RPMI8226 (cell line): ENCODE data around the gene MRPL12.

Experiments
- DNase-seq: peaks from one replicate; pipeline ENCODE4 v3.0.0-alpha.2; 2015

The MRPL12 gene

DNA sequence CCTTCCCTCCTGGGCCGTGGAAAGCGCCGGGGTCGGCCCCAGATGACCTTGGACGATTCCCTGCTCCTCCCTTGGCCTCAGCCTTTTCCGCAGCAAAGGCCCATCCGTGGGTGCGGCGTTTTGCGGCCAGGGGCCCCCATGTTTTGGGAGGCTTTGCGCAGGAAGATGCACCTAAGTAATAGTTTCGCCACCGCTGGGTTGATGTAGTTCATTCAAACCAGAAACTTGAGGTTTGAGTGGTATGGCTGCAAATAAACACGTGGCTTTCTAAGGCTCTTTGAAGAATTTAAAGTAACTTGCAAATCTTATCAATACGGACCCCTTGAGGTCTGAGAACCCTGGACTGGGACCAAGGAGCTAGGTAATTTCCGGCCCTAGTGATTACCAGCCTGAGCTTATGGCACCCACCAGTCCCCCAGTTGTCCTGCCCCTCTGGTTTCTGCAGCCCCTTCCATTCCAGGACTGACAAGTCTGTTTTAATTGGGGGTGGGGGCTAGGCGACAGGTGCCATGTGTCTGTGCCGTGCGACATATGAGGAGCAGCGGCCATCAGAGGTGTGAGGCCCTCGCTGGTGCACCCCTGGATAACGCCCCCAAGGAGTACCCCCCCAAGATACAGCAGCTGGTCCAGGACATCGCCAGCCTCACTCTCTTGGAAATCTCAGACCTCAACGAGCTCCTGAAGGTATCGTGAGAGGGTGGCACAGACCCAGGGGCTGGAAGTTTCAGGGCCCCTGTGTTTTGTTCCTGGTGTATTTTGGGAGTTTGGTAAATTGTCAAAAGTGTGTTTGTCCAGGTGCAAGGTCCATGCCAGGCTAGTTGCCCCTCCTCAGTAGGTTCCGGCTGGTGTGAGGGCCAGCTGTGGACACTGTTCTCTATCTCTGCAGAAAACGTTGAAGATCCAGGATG is 834 bp downstream of the MRPL12 start:
- no peak for DNase-seq

DNA sequence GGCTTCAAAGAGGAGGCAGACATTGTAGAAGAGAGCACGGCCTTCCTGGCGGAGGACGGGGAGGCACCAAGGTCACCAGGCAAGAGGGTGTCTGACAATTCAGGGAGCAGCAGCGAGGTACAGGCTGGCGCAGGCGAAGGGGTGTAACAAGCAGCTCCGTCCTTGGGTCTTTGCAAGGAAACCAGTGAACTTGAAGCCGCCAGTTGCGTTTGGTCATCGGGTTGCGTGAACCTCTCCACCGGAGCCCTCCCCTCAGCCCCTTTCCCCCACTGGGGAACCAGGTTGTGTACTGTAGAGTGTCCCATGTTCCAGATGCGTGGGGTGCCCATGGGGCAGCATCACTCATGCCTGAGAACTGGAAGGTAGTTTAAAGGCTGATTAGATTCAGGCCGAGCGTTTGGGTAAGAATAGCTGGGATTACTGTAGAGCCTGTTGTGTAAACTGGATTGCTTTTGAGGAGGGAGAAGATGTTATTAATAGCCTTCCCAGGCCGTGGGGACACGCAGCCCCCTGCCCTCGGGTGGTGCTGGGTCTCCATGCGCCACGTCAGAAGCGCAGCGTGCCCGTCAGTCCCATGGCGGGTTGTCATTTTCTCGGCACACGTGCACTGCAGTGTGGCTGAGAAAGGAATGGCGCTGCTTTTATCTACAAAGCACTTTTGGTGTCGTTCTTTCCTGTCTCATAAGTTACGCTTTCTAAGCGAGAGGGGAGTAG is 2.5 kb downstream of the MRPL12 start:
- no peak for DNase-seq

DNA sequence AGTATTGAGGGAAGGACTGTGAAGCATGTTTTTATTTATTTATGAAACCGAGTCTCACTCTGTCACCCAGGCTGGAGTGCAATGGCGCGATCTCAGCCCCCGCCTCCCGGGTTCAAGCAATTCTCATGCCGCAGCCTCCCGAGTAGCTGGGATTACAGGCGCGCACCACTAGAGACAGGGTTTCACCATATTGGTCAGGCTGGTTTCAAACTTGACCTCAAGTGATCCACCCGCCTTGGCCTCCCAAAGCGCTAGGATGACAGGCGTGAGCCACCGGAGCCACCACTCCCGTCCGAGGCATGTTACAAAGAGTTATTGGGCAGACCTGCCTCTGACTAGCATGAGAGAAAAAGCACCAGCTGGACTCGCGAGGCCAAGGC is 3.1 kb downstream of the MRPL12 start:
- DNase-seq, result no peak

DNA sequence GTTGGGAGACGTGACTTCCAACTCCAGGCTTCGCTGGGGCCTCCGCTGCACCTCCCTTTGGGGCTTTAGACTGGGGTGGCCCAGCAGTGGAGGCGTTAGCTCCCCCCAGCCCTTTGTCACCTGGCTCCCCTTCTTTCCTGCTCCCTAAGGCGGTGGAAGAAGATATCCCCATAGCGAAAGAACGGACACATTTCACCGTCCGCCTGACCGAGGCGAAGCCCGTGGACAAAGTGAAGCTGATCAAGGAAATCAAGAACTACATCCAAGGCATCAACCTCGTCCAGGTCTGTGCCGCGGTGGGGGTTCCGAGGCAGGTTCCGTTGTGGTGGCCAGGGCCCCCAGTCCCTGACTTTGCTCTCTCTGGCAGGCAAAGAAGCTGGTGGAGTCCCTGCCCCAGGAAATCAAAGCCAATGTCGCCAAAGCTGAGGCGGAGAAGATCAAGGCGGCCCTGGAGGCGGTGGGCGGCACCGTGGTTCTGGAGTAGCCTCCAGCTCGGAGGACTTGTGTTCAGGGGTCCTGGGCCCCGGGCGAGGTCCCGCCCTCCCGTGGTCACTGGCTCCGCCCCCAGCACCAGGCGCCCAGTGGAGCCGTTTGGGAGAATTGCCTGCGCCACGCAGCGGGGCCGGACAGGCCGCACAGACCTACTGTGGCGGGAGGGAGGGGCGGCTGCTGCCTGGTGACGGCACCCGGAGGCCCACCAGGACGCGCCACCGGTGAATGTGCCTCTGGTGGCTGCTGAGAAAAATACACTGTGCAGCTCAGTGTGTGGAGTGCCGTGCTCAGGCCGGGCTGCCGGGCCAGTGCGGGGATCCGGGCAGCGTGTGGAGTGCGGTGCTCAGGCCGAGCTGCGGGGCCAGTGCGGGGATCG is 3.8 kb downstream of the MRPL12 start:
- no peak for DNase-seq

DNA sequence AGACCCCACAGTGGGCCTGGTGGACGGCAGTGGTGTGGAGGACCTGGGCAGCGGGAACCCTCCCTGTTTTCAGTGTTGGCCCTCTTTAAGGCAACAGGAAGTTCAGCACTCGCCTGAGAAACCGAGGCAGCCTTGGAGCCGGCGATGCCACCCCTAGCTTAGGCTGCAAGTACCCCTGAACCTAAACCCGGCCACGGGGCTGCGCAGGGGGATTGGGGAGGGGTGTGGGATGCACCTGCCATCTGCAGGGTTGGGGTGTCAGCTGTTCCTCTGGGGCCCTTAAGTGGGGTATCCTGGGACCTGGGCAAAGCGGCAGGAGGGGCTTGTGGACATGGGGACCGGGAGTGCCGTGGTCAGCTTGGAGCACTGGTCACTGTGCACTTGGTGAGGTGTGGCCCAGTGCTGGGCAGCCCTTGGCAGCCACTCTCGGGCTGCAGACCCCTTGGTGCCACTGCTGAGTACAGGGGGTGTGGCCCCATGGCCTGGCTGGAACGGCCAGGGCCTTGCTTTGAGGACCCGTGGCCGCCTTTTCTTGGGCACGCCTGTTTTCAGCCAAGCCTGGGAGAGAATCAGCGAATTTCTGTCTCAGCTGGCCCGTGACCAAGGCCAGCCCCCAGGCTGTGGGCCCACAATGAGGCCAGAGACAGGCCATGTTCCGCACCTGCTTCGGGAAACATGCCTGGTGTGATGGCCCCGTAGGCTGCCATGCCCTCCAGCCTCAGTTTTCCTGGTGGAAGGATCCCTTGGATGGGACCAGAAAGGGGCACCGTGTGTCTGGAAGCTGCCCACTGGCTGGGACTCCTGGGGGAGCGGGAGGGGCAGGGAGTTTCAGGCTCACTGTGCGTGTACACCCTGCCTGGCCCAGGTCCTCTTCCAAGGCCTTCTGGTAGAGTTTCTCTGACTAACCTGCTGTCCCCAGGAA is 4.8 kb downstream of the MRPL12 start:
- no peak for DNase-seq

DNA sequence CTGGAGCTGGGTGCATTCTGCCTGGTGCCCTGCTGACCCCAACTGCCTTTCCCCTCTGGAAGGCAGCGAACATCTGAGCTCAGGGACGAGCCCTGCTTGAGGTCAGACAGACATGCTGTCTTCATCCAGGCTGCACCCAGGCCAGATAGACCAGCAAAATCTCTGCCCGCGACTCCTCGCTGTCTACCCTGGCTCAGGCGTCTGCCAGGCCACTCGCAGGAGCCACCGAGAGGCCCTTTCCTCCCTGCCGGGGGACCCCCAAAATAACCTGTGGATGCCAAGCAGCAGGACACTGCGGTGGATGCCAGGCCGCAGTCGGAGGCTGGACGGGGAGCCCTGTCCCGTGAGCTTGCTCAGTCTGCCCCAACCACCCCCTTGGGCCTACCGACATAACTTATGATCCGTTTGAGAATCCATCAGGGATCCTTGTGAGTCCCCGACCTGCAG is 5.6 kb downstream of the MRPL12 start:
- DNase-seq, result no peak

DNA sequence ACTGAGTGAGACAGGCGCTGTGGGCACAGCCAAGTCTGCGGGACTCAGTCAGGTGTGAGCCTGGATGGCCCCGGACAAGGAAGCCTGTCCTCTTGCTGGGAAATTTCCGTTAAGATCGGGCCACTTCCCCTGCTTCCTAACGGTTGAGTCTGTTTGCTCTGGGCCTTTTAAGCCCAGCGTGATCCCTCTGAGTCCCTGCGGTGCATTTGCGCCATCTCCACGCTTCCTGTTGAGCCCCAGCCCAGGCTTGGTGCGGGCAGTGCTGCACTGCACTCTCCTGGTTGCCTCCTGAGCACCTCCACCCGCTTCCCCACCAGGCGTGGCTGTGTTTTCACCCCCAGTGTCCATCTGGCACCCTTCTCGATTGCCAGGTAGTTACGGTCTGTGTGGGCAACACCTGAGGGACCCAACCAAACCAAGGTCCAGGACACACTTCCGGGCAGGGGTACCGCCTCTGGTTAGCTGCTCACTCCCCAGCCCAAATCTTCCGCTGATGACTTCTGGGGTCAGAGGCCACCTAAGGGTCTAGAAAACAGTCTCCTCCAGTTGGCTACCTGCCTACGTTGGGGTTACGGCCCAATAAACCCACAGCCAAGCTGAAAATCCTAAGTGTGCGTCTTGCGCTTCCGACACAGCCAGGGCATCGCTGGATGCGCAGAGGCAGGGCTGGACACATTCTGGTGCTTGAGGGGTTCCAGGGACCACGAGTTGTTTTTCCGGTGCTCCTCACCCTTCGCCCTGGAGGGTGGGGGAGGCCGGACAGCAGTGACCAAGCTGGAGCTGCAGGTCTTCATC is 7.5 kb downstream of the MRPL12 start:
- peak; percentile 73 for DNase-seq

DNA sequence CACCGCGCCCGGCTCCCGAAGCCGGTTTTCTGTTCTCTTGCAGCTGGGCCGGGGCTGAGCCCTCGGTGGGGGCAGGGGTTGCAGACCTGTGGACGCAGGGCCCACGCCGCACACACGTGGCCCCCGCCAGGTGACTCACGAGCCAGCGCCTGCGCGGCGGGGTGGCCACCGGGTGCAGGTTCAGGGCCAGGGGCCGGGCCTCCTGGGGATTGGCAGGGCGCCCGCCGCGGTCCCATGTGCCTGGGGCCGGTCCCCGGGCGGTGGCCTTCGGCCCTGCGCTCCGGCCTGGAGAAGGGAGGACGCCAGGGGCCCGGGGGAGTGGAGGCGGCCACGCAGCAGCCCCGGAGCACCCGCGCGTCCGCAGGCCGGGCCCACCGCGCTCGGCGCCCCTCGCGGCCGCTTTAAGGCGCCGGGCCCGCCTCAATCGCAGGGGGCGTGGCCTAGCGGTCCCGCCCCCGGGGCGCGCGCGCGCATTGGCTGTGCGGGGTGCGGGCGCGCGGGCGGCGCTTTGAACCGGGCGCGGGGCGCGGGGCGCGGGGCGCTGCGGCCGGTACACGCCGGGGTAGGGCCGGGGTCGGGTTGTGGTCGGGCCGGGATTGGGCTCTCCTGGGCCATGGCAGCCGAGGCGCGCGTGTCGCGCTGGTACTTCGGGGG is 8.8 kb downstream of the MRPL12 start, which contains the start of gene SLC25A10:
Gene SLC25A10 (plus strand): TSS at position 471 of the 654 bp plus-strand sequence. CDS start 143 bp downstream, at position 614.
- peak; percentile 98 for DNase-seq

DNA sequence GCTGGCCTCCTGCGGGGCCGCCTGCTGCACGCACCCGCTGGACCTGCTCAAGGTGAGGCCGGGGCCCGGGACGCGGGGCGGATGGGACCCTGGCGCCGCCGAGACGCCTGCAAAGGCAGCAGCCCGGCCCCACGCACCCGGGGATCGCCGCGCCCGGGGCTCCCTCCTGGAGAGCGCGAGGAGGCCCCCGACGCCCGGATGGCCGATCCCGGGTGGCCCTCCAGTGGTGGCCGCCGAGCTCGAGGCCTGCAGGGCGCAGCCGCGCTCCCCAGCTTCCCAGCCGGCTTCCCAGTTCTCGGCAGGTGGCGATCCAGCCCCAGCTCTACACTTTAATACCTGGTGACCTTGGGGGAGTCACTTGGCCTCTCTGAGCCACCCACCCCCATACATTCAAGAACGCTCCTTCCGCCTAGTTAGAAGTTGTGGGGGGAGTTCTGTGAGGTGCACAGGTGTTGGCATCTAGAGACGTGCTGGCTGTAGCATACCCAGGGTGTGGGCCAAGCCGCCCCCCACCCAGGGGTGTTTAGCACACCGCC is 9.4 kb downstream of the MRPL12 start:
- DNase-seq, result peak; percentile 67

DNA sequence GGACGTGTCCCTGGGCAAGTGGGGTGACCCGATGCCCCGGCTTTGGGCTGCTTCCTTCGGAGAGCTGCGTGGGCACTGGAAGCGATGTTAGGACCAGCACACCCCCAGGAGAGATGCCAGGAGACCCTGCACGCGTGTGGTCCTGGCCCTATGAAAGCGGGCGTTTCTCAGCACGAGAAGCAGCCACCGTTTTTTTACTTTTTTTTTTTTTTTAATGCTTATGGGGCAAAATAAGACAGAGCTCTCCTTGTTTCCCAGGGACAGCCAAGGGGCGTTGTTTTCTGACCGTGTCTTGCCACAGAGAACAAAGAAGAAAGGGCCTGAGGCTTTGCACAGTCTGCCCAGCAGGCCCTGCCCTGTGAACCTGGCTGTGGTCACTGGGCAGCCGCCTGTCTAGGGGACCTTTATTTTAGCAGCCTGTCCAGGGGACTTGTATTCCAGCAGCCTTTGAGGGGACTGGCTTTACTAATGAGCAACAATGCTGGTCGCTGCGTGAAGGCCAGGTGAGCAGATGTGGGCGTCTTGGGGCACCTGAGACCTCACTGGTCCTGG is 9.9 kb downstream of the MRPL12 start:
- DNase-seq, result peak; percentile 35

DNA sequence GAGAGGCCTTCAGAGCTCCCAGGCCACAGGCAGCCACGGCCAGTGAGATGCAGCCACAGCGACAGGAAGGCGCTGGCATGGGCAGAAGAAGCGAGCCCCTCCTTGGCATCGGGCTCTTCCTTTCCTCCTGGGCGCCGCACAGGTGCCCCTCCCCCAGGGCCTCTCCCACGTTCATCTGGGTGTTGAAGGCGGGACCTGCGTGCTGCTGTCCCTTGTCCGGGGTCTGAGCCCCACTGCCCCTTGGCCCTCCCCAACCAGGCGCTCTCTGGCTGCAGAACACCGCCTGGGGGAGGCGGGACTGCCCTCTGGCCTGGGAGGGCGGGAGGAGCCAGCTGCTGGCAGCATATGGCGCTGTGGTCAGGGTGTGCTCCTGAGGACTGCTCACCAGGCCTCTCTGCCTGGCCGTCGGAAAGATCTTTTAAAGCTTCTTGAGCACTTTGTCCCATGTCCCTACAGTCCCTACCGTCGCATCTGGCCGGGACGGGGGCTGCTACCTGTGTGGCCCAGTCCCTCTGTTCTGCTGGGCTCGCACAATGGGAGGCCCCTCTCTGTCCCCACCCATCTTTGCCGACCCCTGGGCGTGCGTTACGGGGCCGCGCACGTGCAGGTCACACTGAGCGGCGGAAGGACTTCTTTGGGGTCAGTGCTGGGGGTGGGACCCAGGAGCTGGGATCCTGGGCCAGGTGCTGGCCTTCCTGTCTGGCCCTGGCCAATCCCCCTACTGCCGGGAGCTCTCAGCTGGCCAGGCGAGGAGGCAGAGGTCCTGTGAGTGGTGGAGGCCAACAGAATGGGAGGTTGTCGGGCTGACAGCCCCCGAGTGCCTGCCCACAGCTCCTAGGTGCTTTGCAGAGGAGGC is 10.6 kb downstream of the MRPL12 start:
- DNase-seq, result peak; percentile 62

DNA sequence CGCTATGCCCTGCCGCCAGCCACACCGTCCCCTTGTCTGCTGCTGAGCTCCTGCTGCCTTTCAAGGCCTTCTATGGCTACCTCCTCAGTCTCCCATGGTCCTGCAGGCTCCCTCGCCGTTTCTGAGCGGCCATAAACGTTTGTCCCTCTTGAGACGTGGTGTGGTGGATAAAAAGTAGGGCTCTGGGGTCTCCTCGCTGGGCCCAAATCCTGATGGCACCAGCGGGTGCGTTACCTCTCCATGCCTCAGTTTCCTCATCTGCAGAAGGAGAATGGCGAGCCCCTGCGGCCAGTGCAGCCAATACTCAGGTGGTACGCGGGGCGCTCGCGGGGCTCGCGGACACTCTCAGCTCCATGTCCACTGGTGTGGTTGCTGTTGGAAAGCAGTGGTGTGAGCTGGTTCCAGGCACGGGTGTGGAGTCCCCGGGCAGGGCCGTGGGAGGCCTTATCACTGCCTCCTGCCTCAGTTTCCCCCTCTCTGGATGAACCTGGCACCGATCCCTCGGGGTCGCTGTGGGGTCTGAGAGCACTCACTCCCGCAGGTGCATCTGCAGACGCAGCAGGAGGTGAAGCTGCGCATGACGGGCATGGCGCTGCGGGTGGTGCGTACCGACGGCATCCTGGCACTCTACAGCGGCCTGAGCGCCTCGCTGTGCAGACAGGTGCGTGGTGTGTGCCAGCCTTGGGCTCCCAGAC is 11.4 kb downstream of the MRPL12 start:
- DNase-seq, result no peak

DNA sequence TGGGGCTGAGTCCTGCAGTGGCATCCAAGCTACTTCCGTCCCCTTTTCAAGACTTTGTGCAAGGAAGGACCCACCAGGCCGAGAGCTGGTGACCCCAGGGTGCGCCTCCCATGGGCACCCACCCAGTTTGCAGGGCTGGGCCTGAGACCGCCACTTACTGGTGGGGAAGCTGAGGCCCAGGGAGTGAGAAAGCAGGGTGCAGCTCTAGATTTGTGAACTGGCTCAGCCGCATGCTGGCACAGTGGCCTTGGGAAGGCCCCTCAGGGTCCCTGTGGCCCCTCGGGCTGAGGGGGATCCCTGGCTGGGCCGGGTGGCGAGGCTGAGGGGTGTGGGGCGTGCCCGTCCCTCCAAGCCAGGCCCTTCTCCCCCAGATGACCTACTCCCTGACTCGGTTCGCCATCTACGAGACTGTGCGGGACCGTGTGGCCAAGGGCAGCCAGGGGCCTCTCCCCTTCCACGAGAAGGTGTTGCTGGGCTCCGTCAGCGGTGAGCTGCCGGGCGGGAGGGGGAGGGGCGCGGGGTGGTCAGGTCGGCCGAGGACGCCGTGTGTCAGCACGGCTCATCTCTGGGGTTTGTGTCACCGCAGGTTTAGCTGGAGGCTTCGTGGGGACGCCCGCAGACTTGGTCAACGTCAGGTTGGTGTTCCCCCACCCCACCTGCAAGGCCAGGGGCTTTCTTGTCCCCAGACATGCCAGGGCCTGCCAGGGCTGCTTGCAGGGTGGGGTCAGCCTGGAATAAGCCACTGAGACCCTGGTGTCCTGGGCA is 12.1 kb downstream of the MRPL12 start:
- no peak for DNase-seq

DNA sequence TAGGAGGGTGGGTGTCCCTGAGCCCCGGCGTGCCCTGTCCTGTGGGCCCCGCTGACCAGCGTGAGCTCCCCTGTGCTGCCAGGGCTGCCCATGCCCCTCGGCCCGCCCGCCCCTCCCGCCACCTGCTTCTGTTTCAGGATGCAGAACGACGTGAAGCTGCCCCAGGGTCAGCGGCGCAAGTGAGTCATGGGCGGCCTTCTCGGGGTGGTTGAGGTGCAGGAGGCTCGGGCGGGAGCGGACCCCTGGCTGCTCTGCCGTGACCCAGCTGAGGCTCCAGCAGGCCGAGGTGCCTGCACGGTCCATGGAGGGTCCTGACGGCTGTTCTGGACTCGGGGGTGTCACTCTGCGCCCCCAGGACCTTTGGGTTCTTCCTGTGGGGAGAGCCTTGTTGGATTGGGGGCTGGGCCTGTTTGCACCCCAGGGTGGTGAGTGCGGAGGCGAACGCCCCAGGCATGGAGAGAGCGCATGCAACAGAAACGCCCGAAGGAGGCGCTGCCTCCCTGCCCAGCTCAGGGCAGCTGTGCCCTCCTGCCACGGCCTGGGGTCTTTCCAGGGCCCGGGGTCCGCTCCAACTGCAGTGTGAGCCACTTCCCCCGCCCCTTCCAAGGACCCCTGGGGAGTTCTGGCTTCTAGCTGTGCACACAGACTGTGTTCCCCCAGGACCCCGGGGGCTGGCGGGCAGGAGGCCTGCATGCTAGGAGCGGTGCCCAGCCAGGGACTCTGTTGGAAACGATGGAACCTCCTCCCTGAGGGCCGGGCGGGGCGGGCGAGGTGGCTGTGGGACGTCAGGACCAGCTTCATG is 12.9 kb downstream of the MRPL12 start:
- DNase-seq, result no peak

DNA sequence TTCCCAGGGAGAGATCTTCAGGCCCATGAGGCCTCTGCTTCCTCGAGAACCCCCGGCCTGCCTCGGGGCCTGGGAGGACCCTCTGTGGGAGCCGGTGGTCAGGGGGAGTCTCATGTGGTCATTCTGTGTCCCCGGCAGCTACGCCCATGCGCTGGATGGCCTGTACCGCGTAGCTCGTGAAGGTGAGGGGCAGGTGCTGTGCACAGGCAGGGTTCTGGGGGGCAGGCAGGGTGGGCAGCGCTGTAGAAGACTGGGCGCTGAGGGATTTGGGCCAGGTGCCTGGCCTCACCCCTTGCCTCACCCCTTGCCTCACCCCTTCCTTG is 13.5 kb downstream of the MRPL12 start:
- DNase-seq, result no peak

DNA sequence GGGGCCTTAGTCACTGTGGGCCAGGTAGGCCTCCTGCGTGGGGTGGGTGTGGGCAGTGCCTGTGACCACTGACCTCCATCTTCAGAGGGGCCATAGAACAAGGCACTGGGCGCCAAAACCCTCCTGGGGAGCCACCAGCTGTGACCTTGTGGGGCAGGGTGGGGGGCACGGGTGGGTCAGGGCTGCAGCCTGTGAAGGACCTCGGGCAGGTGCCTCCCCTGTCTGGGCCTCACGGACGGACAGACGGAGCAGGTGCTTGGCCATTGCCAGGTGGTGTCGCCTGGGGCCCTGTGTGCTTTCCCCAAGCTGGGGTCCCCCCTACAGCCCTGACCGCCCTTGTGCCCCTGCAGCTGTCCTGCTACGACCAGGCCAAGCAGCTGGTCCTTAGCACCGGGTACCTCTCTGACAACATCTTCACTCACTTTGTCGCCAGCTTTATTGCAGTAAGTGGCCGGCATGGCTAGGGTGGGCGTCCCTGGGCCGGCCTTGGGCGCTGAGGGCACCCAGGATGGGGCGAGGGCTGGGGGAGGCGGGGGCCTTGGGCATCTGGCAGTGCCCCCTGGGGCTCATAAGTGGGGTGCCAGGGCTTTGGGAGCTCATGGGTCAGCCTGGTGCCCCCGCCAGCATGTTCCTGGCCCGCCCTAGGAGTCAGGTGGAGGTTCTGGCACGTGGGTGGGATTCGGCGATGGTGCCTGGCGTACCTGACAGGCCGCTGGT is 14.0 kb downstream of the MRPL12 start:
- no peak for DNase-seq
